OCI-LY7 (cell line): ENCODE data around the gene IFNK.

Source experiments
- CTCF ChIP-seq: fragments of 200-600 bp; sonication (generic); conservative IDR thresholded peaks from 2 replicates; pipeline ENCODE4 v1.5.1; 2014; ENCODE audit warnings: mild to moderate bottlenecking, antibody characterized with exemption, low read length, moderate library complexity, mixed read lengths
- EZH2phosphoT487 ChIP-seq: fragments of 200-600 bp; sonication (generic); IDR thresholded peaks from 2 replicates; pipeline ENCODE4 v1.6.1; 2018; ENCODE audit warnings: low read depth, borderline replicate concordance, mild to moderate bottlenecking, mixed run types, antibody characterized with exemption, low read length, moderate library complexity, mixed read lengths

GRCh38 chr9:27497883-27498417 lies 26.1 kb upstream of the IFNK start:
- TF ChIP-seq CTCF (no peak), EZH2phosphoT487 (no peak)
